ENCODE results near the gene PDE4B.

GRCh38 chr1:66366634-66367033, 573.9 kb downstream of the PDE4B start:
- TF ChIP-seq, protein P1, sequence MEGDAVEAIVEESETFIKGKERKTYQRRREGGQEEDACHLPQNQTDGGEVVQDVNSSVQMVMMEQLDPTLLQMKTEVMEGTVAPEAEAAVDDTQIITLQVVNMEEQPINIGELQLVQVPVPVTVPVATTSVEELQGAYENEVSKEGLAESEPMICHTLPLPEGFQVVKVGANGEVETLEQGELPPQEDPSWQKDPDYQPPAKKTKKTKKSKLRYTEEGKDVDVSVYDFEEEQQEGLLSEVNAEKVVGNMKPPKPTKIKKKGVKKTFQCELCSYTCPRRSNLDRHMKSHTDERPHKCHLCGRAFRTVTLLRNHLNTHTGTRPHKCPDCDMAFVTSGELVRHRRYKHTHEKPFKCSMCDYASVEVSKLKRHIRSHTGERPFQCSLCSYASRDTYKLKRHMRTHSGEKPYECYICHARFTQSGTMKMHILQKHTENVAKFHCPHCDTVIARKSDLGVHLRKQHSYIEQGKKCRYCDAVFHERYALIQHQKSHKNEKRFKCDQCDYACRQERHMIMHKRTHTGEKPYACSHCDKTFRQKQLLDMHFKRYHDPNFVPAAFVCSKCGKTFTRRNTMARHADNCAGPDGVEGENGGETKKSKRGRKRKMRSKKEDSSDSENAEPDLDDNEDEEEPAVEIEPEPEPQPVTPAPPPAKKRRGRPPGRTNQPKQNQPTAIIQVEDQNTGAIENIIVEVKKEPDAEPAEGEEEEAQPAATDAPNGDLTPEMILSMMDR (IDR thresholded peaks at IDR 0.05), result no peak
- TF ChIP-seq POLR2A (IDR thresholded peaks at IDR 0.05), result no peak
